DND-41 (cell line): Measurements from ENCODE around the gene PRXL2A.

ENCODE experiments used
- ATAC-seq: fragments of 200-7000 bp; cut with Tn5 transposase; 3 replicates; pipeline ENCODE4 v1.9.1; 2021; ENCODE audit warnings: low read depth; ENCODE audit not compliant: insufficient read depth
- DNase-seq: peaks from one replicate; pipeline ENCODE4 v3.0.0-alpha.2; 2020
- H2AFZ ChIP-seq: 2 replicates; pipeline ENCODE4 v1.6.0; 2012; ENCODE audit warnings: low read depth, low read length
- H3K27ac ChIP-seq: 2 replicates; pipeline ENCODE4 v1.5.1; 2012; ENCODE audit warnings: low read length, inconsistent platforms
- H3K27me3 ChIP-seq: fragments of 200-600 bp; sonication (generic); 2 replicates; pipeline ENCODE4 v1.6.0; 2012; ENCODE audit warnings: low read length, mild to moderate bottlenecking, inconsistent platforms; ENCODE audit not compliant: insufficient read depth, poor library complexity
- H3K36me3 ChIP-seq: 2 replicates; pipeline ENCODE4 v1.5.1; 2012; ENCODE audit warnings: low read length, inconsistent platforms; ENCODE audit not compliant: insufficient read depth
- H3K4me1 ChIP-seq: 2 replicates; pipeline ENCODE4 v1.5.1; 2012; ENCODE audit warnings: mild to moderate bottlenecking, low read length; ENCODE audit not compliant: insufficient read depth
- H3K4me2 ChIP-seq: 2 replicates; pipeline ENCODE4 v1.6.0; 2012; ENCODE audit warnings: mild to moderate bottlenecking, moderate library complexity, low read length, inconsistent platforms; ENCODE audit not compliant: insufficient read depth
- H3K4me3 ChIP-seq, 2 experiments: fragments of 200-600 bp in 1 of 2; shearing (Covaris generic) in 1 of 2; 2 replicates each; pipeline ENCODE4 v1.5.1; 2012 to 2016; ENCODE audit warnings: inconsistent platforms in 2 of 2, low read length in 2 of 2, mild to moderate bottlenecking in 2 of 2, low read depth in 1 of 2, moderate library complexity in 1 of 2
- H3K79me2 ChIP-seq: 2 replicates; pipeline ENCODE4 v1.6.0; 2012; ENCODE audit warnings: low read length, inconsistent platforms; ENCODE audit not compliant: insufficient read depth
- H3K9ac ChIP-seq: 2 replicates; pipeline ENCODE4 v1.6.0; 2012; ENCODE audit warnings: low read depth, mild to moderate bottlenecking, inconsistent platforms, low read length, moderate library complexity
- H3K9me3 ChIP-seq: 2 replicates; pipeline ENCODE4 v1.5.1; 2012; ENCODE audit warnings: low read length, moderate library complexity, mild to moderate bottlenecking, inconsistent platforms; ENCODE audit not compliant: insufficient read depth, severe bottlenecking
- H4K20me1 ChIP-seq: 2 replicates; pipeline ENCODE4 v1.6.0; 2012; ENCODE audit warnings: low read length; ENCODE audit not compliant: insufficient read depth
- EZH2 ChIP-seq: IDR thresholded peaks from 3 replicates; pipeline ENCODE4 v1.6.1; 2012; ENCODE audit warnings: borderline replicate concordance, low read depth, mild to moderate bottlenecking, moderate library complexity, low read length, inconsistent platforms; ENCODE audit not compliant: severe bottlenecking
- TF ChIP-seq, protein P1 (sequence below): IDR thresholded peaks from 2 replicates; pipeline ENCODE4 v1.5.1; 2012; ENCODE audit warnings: borderline replicate concordance, low read length, moderate library complexity, mild to moderate bottlenecking; ENCODE audit not compliant: poor library complexity, severe bottlenecking; ENCODE audit errors: extremely low read depth

Gene PRXL2A

DNA sequence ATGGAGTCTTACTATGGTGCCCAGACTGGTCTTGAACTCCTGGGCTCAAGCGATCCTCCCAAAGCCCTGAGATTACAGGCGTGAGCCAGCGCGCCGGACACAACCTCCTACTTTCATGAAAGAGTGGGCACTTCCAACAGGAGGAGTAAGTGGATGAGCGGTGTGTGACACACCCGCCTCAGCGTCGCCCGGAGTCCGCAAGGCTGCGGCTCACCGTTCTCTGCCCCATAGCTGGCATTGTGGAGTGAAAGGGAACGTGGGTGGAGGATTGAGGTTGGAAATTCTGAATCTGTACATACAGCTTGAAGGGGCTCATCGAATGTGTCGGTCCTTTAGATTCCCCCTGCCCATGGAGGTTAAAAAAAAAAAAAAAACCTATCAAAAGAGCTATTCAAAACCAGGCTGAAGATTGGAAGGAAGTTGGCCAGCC is 524 bp upstream of the PRXL2A start:
- Histone ChIP-seq H3K9me3 (no peaks in the 10 kb centered on the region), H3K36me3 (peaks cover 3% of the 10 kb centered on the region; the same call in 1 of the 2 replicates), H3K4me2 (peak overlapping the region; percentile 84), H3K4me1 (peaks cover 30% of the 10 kb centered on the region), H4K20me1 (peaks cover 5% of the 10 kb centered on the region; the same call in 1 of the 2 replicates), H3K27me3 (no peaks in the 10 kb centered on the region), H2AFZ (peak overlapping the region; percentile 93), H3K4me3 (peak overlapping the region; percentile 41 to 74; a peak in 3 of 4 replicates), H3K79me2 (peaks cover 22% of the 10 kb centered on the region; the same call in 1 of the 2 replicates), H3K27ac (peak overlapping the region; percentile 72), H3K9ac (peak overlapping the region; percentile 73)
- DNase-seq (no peak), ATAC-seq (no peak)
- no peak for TF ChIP-seq EZH2

DNA sequence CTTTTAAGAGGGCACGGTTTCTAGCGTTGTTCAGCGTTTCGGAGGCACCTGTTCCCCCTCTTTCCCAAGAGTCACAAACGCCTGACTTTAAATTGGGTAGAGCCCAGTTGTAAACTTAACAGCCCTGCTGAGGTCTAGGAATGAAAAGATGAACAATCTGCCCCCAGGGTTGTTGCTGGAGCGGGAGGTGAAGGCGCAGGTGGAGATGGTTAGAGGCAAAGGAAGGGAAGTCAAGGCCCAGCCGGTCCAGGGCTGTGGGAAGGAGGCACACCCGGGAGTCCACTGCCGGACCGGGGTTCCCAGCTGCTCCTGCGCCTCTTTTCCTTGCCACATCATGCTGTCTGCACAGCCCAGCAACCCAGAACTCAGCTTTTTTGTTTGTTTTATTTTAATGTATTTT is 770 bp downstream of the PRXL2A start:
- Histone ChIP-seq H3K4me3 (peak overlapping the region; percentile 41 to 74), H3K4me1 (peaks cover 36% of the 10 kb centered on the region), H3K36me3 (peaks cover 3% of the 10 kb centered on the region; the same call in 1 of the 2 replicates), H3K27me3 (no peaks in the 10 kb centered on the region), H3K9me3 (no peaks in the 10 kb centered on the region), H3K9ac (peak overlapping the region; percentile 73), H3K4me2 (peak overlapping the region; percentile 84), H4K20me1 (peaks cover 5% of the 10 kb centered on the region; the same call in 1 of the 2 replicates), H3K27ac (peak overlapping the region; percentile 66; the same call in 1 of the 2 replicates), H3K79me2 (peaks cover 22% of the 10 kb centered on the region; the same call in 1 of the 2 replicates), H2AFZ (peak overlapping the region; percentile 93)
- ATAC-seq (no peak), DNase-seq (no peak)
- no peak for TF ChIP-seq EZH2
- TF ChIP-seq, protein P1, sequence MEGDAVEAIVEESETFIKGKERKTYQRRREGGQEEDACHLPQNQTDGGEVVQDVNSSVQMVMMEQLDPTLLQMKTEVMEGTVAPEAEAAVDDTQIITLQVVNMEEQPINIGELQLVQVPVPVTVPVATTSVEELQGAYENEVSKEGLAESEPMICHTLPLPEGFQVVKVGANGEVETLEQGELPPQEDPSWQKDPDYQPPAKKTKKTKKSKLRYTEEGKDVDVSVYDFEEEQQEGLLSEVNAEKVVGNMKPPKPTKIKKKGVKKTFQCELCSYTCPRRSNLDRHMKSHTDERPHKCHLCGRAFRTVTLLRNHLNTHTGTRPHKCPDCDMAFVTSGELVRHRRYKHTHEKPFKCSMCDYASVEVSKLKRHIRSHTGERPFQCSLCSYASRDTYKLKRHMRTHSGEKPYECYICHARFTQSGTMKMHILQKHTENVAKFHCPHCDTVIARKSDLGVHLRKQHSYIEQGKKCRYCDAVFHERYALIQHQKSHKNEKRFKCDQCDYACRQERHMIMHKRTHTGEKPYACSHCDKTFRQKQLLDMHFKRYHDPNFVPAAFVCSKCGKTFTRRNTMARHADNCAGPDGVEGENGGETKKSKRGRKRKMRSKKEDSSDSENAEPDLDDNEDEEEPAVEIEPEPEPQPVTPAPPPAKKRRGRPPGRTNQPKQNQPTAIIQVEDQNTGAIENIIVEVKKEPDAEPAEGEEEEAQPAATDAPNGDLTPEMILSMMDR, result no peak

DNA sequence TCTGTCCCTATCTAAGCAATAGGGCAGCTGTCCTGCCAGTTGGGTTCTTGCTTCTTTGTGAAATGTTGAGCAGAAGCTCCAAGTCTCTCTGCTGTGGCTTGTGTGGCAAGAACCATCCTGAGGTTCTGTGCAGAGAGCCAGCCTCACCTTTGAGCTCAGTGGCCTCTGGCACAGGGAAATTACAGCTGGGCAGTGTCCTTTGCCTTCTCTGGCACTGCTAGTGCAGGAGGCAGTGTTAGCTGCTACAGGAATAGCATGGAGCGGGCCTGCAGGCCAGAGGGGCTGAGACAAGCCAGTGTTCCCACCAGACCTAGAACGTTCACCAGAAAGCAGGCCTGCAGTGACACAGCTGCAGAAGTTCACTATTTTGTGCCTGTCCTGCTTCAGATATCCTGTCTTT is 1.8 kb downstream of the PRXL2A start:
- no peaks in the 10 kb centered on the region for H3K27me3 ChIP-seq
- H3K9ac ChIP-seq, result peak overlapping the region; percentile 25; the same call in 1 of the 2 replicates
- H3K4me3 ChIP-seq, result no peak overlapping the region
- peaks cover 39% of the 10 kb centered on the region for H3K4me1 ChIP-seq
- no peaks in the 10 kb centered on the region for H3K9me3 ChIP-seq
- no peak overlapping the region for H3K27ac ChIP-seq
- ATAC-seq, result no peak
- H4K20me1 ChIP-seq, result peaks cover 8% of the 10 kb centered on the region; the same call in 1 of the 2 replicates
- TF ChIP-seq, protein P1, result no peak
- no peak for TF ChIP-seq EZH2
- no peak overlapping the region for H2AFZ ChIP-seq
- H3K79me2 ChIP-seq, result peaks cover 27% of the 10 kb centered on the region; the same call in 1 of the 2 replicates
- peaks cover 3% of the 10 kb centered on the region; the same call in 1 of the 2 replicates for H3K36me3 ChIP-seq
- DNase-seq, result no peak
- H3K4me2 ChIP-seq, result peak overlapping the region; percentile 84; the same call in 1 of the 2 replicates

DNA sequence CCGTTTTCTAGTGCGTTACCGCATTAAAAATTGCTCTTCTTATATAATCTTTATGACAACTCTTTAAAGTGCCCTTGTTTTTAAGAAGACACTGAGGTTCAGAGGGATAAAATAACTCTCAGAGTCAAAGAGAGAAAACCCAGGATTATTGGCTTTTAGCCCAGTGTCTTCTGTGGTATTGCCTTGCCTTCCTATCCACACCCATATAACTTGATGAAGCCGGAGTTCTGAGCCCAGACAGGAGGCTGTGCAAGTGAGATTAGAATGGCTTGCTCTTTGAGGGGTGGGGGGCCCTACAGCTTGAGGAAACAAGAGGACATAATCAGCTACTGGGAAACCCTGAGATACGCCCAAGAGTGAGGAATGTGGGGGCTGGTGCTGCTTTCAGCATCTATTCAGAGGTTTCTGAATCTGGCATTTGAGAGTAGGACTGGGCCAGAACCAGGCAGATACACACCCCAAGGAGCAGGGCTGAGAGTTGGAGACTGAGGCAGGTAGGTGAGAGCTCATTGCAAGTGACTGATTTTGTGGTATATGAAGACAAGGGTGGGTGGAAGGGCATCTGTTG is 2.3 kb downstream of the PRXL2A start:
- no peak overlapping the region for H3K9ac ChIP-seq
- TF ChIP-seq EZH2, result no peak
- TF ChIP-seq, protein P1, result no peak
- H3K4me2 ChIP-seq, result 0 out of 2 replicates have a peak overlapping the region, but pooled peaks have one; percentile 12
- peaks cover 28% of the 10 kb centered on the region; the same call in 1 of the 2 replicates for H3K79me2 ChIP-seq
- H3K27ac ChIP-seq, result no peak overlapping the region
- no peaks in the 10 kb centered on the region for H3K9me3 ChIP-seq
- H2AFZ ChIP-seq, result no peak overlapping the region
- DNase-seq (no peak), ATAC-seq (no peak)
- no peak overlapping the region for H3K4me3 ChIP-seq
- H3K4me1 ChIP-seq, result peaks cover 39% of the 10 kb centered on the region
- no peaks in the 10 kb centered on the region for H3K27me3 ChIP-seq
- H4K20me1 ChIP-seq, result peaks cover 13% of the 10 kb centered on the region; the same call in 1 of the 2 replicates
- peaks cover 3% of the 10 kb centered on the region; the same call in 1 of the 2 replicates for H3K36me3 ChIP-seq
